GM20000 (cell line): ENCODE measurements around the gene BRIP1.
"Not testable (repeated sequence)": the region's sequence is repeated elsewhere in the genome, so short reads cannot be mapped to it uniquely, and the experiment has no call there.

Experiments
- DNase-seq: peaks from one replicate; pipeline ENCODE4 v3.0.0; 2012; ENCODE audit warnings: low spot score
- TF ChIP-seq, protein P1 (sequence below): IDR thresholded peaks from 2 replicates; pipeline ENCODE4 v1.5.1; 2012; ENCODE audit warnings: mild to moderate bottlenecking, control low read depth; ENCODE audit errors: extremely low read depth, missing control alignments

The BRIP1 gene

DNA sequence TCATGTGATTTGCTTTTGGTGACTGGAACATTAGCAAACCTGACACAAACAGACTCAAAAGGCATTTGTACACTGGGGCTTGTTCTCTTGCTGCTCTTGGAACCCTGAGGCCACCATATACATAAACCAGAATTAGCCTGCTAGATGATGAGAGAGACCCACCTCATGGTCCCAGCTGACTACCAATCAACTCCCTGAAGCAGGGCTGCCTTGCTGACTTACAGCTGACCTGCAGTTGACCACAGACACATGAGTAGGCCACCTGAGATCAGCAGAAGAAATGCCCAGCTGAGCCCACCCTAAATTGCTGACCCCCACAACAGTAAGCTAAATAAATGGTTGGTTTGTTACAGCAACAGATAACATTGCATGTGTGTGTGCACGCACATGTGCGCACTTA lies 28.7 kb downstream of the BRIP1 start:
- no peak for DNase-seq
- TF ChIP-seq, protein P1, sequence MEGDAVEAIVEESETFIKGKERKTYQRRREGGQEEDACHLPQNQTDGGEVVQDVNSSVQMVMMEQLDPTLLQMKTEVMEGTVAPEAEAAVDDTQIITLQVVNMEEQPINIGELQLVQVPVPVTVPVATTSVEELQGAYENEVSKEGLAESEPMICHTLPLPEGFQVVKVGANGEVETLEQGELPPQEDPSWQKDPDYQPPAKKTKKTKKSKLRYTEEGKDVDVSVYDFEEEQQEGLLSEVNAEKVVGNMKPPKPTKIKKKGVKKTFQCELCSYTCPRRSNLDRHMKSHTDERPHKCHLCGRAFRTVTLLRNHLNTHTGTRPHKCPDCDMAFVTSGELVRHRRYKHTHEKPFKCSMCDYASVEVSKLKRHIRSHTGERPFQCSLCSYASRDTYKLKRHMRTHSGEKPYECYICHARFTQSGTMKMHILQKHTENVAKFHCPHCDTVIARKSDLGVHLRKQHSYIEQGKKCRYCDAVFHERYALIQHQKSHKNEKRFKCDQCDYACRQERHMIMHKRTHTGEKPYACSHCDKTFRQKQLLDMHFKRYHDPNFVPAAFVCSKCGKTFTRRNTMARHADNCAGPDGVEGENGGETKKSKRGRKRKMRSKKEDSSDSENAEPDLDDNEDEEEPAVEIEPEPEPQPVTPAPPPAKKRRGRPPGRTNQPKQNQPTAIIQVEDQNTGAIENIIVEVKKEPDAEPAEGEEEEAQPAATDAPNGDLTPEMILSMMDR: no peak

DNA sequence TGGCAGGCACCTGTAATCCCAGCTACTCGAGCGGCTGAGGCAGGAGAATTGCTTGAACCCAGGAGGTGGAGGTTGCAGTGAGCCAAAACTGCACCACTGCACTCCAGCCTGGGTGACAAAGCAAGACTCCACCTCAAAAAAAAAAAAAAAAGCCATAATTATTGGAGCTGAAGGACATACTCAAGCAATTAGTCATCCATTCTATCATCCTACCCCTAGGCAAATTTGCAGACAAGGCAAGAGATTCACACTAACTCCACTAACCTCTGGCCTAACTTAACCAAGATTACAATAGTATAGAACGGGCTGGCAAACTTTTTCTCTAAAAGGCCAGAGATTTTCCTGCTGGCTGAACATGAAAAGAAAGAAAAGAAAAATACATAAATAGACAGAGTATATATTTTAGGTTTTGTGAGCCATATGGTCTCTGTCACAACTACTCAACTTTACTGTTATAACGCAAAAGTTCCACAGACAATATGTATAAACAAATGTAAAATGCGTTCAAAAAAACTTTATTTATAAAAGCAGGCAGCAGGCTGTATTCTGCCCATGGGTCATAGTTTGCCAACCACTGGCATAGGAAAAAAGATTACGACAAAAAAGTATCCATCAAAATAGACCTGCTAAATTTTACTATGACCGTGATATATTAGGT lies 29.7 kb downstream of the BRIP1 start:
- TF ChIP-seq, protein P1: no peak
- DNase-seq: no peak

DNA sequence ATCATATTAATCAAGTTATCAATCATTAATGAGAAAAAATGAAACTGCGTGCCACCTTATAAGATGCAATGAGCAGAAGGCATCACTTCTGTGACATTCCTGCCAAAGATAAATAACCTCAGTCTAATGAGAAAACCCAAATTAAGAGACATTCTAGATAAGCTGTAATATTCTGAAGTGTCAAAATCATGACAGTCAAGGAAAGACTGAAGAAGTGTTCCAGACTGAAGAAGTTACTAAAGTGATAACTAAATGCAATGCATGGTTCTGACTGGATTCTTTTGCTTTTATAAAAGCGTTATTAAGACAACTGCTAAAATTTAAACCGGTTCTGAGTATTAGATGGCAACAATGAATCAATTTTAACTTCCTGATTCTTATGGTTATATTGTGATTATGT lies 30.9 kb downstream of the BRIP1 start:
- TF ChIP-seq, protein P1: no peak
- DNase-seq: no peak

DNA sequence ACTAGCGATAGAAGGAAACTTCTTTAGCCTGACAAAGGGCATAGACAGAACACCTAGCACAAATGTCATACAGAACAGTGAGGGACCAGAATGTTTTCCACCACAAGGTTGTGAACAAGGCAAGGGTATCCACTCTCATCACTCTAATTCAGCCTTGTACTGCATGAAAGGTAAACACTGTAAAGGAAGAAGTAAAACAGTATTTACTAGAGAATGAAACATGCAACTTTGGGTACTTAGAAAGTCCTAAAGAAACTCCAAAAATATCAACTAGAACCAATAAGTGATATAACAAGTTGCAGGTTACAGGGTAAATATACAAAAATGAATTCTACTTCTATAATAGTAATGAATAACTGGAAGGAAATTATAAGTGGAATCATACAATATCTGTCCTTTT lies 32.2 kb downstream of the BRIP1 start:
- DNase-seq: no peak
- TF ChIP-seq, protein P1: no peak

DNA sequence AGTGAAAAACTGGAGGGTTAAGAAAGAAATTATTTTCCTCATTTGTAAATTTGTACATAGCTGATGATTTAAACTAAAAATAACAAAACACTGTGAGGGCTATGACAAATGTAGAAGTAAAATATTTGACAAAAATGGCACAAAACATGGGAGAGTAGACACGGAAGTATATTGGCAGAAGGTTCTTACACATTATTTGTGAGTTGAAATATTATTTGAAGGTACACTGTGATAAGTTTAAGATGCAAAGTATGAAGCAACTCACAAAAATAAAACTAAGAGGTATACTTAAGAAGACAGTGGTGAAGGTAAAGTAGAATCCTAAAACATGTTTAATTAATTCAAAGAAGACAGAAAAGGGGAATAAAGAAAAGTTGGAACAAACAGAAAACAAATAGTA lies 34.6 kb downstream of the BRIP1 start:
- DNase-seq: no peak
- TF ChIP-seq, protein P1: no peak

DNA sequence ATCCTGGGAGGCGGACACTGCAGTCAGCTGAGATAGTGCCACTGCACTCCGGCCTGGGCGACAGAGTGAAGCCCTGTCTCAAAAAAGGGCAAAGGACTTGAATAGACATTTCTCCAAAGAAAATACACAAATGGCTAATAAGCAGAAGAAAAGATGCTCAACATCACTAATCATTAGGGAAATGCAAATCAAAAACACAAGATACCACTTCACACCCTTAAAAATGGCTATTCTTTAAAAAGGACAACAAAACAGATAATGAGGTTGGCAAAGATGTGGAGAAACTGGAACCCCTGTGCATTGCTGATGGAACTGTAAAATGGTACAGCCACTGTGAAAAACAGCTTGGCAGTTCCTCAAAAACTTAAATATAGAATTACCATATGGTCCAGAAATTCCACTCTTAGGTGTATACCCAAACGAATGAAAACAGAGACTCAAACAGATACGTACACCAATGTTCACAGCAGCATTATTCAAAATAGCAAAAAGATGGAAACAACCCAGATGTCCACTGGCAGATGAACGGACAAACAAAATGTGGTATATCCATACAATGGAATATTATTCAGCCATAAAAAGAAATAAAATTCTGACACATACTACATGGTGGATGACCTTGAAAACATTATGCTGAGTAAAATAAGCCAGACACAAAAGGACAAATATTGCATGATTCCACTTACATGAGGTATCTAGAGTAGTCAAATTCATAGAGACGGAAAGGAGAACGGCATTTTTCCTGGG lies 35.5 kb downstream of the BRIP1 start:
- TF ChIP-seq, protein P1: no peak
- DNase-seq: no peak

DNA sequence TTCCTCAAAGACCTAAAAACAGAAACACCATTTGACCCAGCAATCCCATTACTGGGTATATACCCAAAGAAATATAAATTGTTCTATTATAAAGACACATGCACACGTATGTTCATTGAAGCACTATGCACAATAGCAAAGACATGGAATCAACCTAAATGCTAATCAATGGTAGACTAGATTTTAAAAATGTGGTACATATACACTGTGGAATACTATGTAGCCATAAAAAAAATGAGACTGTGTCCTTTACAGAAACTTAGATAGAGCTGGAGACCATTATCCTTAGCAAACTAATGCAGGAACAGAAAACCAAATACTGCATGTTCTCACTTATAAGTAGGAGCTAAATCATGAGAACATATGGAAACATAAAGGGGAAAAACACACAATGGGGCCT lies 36.5 kb downstream of the BRIP1 start:
- DNase-seq: not testable (repeated sequence)

DNA sequence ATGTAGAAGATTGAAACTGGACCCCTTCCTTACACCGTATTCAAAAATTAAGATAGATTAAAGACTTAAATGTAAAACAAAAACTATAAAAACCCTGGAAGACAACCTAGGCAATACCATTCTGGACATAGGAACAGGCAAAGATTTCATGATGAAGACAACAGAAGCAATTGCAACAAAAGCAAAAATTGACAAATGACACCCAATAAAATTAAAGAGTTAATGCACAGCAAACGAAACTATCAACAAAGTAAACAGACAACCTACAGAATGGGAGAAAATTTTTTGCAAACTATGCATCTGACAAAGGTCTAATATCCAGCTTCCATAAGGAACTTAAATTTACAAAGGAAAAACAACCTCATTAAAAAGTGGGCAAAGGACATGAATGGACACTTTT lies 37.1 kb downstream of the BRIP1 start:
- DNase-seq: not testable (repeated sequence)
